ENCODE measurements around the gene SSTR3.
"Not testable (repeated sequence)": the region's sequence is repeated elsewhere in the genome, so short reads cannot be mapped to it uniquely, and the experiment has no call there.

SSTR3 gene

DNA sequence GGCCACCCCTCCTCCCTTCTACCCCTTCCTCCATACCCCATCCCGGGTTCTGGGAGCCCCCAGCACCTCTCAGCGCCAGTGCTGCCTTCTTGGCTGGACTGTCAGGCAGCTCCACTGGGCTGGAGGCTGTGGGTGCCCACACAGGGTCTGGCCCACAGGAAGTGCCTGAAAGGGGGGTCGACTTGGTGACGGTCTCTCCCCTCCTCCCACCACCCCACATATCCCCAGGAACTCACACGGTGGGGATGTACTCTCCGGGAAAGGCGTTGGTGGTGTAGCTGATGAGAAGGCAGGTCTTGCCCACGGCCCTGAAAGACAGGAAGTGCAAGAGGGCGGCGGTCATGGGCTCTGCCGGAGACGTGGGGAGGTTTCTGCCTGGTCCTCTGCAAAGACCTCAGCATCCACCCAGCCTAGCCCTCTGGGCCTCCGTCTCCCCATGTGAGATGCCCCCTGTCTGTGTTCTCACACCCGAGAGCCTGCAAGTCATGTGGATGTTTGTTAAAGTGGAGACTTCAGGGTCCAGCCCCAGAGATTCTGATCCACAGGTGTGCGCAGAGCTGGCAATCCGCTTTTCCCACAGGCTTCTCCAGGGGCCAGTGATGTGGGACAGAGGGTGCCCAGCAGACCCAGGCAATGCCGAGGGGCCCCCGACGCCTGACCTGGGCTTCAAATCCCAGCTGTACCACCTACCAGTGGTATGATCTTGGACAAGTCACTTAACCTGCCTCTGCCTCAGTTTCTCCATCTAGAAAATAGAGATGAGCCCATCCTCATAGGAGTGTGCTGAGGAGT, 29.3 kb upstream of the SSTR3 start:
- DNase-seq: no peak

- DNase-seq: no peak
These were observed 28.7 kb upstream of the SSTR3 start for GRCh38 chr22:37240941-37241320.

DNA sequence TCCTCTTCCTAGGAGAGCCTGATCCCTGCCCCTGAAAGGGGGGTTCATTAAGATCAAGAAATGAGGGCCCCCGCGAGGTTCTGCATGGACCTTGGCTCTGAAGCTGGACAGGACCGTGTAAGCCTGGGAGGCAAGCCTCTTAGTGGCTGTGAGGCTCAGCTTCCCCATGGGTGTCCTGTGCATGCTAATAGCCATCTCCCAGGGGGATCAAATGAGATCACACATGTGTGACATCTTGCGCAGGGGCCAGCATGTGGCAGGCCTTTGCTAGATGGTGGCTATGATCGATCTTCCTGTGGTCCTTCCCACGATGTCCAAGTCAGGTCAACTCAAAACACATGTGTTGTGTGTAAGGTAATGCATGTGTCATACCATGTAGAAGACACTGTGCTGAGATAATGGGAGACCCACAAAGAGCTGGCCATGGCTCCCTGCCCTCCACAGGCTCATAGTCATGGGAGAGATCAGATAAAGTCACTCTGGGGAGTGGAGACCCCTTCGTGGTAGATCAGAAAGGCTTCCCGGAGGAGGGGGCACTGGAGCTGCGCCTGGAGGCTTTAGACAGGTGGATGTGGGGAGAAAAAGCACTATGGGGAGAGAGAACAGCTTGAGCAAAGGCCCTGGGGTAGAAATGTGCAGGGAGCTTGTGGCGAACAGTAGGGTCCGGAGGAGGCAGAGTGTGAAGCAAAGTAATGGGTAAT, 28.1 kb upstream of the SSTR3 start:
- DNase-seq: no peak

GRCh38 chr22:37239336-37240239, 27.3 kb upstream of the SSTR3 start:
- DNase-seq: no peak

DNA sequence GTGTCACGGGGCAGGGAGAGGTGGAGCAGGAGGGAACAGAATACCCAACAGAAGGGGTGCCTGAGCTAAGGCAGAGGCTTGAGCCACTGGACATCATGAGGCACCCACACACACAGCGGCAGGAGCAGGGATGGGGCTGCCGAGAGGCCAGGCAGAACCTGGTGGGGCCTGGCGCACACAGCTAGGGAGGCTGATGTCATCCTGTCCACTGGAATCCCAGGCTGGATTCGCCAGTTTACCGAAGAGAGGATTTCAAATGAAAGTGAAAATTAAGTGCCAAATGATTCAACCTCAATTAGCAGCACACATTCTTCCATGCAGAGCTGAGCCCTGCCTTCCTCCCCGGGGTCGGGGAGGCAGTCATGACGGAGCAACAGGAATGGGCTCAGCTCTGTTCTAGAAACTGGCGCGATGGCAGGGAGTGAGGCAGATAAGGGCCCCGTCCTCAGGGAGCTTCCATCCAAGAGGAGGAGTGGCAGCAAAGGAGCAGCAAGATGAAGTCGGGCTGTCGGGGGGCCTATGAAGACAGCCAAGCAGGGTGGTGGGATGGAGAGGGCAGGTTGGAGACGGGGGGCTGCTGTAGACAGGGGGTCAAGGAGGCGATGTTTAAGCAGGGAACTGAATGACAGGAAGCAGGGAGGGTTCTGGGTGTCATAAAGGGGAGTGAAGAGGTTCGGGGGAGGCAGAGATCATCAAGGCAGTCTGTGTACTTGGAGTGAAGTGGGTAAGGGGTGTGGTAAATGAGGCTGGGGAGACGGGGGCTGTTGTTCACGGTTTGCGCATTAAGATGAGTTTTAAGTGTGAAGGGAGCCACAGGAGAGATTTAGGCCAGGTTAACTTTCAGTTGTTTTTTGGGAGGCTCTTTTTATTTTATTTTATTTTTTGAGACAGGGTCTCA, 25.3 kb upstream of the SSTR3 start:
- DNase-seq: no peak

DNA sequence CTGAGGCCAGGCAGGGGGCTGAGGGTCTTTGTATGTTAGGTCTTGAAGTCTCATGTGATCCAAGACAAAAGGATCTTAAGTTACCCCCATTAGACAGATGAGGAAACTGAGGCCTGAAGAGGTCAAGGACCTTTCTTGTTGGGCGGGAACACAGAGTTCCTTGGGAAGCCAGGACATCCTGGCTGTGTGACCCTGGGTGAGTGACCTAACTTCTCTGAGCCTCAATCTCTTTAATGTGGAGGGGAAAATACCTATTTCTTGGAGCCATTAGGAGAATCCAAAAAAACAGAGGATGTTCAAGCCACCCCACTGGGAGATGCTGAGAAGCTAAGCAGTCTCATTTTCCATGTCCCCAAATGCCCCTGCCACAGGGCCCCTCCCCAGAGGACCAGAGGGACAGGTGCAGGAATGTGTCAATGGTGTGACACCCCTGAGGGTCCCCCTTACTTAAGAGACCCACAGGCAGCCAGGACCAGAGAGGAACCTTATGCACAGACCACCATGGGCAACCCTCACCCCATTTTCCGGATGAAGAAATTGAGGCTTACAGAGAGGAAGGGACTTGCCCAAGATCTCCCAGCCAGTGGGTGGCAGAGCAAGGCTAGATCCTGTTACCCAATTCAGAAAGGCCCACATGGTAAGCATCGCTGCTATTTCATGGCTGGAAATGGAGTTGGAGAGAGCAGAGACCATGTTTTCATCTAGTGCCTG, 23.8 kb upstream of the SSTR3 start:
- no peak for DNase-seq

DNA sequence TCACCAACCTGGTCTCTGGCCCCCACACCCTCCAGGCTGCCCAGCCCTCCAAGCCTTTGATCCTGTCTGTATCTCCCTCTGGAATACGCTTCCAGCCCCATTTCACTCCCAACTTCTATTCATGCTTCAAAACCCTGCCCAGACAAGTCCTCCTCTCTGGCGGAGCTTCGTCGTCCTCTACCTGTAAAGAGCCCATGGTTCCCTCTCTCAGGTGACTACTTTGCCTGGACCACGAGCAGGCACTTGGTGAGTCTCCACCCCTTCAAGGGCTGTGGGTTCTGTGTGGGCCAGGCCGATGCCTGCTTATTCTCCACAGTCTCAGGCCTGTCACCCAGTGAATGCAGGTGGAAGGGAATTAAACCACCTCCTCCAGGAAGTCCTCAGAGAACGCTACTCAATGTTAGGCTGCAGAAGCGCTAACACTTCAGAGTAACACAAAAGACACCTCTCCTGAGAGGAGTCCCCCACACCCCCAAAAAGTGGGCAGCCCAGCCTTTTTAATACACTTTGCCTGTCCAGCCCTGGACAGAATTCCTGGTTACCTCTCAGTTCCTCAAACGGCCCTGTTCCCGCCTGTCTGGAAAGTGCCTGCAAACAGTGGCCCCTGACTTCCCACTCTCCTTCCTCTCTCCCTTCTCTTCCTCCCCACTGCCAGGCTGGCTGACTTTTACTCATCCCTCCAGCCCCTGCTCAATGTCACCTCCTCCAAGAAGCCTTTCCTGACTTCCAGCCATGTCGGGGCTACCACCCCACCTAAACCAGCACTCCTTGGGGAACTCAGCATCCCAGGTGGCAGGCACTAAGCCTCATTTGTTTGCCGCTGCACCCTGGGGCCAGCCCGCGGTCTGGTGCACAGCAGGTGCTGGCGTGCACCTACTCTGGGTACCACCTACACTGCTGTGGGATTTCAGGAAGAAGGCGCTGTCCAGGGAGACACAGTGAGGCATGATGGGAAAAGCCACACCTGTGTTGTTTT, 22.7 kb upstream of the SSTR3 start:
- DNase-seq: no peak

- DNase-seq: peak; percentile 6
These were observed 21.7 kb upstream of the SSTR3 start for GRCh38 chr22:37233751-37234631.

- DNase-seq: not testable (repeated sequence)
These were observed 21.1 kb upstream of the SSTR3 start for GRCh38 chr22:37233371-37233750.

- no peak for DNase-seq
These were observed 20.1 kb upstream of the SSTR3 start for GRCh38 chr22:37232140-37232998.

GRCh38 chr22:37231406-37232139, 19.3 kb upstream of the SSTR3 start:
- DNase-seq: no peak

DNA sequence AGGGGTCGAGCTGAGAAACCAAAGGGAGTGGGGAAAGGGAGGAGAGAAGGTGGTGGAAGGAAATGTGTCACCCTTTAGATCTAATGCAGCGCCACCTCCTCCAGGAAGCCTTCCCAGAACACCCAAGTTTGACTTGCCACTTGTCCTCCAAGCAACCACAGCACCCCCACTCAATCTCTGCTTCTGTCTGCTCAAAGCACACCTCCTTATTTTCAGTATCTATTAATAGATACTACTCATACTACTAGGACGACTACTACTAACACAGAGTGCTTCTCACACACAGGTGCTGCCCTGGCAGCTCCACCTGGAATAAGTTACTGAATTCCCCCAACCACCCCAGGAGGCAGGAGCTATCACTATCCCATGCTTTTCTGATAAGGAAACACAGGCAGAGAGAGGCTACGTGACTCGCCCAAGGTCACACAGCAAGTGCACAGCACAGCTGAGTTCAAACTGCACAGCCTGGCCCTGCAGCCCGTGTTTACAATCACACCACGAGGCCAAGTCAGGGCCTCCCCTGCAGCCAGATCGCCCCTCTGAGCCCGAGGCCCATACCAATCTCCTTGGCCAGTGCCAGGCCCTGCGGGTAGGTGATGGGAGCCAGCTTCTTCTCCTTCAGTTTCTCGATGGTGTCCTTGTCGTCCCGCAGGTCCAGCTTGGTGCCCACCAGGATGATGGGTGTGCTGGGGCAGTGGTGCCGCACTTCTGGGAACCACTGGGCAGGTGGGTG, 18.6 kb upstream of the SSTR3 start:
- no peak for DNase-seq

DNA sequence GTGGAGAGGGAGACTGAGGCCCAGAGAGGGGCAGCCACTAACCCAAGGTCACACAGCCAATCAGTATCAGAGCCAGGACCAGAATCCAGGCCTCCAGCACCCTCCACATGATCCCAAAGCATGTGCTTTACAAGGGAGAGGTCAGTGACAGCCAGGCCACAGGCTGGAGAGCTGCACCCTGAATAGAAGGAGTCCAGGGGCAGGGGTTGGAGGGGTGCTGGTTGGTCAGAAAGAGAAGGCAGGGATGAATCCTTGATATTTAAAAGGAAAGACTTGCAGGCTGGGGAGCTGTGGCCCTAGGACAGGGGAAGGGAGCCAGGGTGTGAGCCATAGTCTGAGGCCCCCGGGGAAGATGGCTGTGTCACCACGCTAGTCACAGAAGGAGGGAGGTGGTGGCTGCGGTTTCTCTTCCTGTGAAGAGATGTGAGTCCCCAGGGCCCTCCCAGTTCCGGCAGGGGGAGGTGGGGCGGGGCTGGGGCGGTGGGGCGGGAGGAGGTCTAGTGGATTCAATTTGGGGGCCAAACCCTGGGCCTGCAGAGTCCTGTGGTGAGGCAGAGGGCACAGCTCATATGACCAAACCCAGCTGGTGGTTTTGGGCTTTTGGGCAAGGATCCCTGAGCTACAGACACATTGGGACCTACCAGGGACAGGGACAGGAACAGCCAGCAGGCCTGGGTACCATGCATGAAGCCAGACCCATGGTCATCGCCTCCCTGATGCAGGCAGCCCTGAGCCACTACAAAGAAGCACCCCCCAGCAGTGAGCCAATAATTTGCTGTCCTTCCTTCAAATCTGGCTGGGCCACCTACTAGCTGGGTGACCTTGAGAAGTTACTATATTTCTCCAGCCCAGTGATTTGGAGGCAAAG, 17.8 kb upstream of the SSTR3 start:
- DNase-seq: no peak

DNA sequence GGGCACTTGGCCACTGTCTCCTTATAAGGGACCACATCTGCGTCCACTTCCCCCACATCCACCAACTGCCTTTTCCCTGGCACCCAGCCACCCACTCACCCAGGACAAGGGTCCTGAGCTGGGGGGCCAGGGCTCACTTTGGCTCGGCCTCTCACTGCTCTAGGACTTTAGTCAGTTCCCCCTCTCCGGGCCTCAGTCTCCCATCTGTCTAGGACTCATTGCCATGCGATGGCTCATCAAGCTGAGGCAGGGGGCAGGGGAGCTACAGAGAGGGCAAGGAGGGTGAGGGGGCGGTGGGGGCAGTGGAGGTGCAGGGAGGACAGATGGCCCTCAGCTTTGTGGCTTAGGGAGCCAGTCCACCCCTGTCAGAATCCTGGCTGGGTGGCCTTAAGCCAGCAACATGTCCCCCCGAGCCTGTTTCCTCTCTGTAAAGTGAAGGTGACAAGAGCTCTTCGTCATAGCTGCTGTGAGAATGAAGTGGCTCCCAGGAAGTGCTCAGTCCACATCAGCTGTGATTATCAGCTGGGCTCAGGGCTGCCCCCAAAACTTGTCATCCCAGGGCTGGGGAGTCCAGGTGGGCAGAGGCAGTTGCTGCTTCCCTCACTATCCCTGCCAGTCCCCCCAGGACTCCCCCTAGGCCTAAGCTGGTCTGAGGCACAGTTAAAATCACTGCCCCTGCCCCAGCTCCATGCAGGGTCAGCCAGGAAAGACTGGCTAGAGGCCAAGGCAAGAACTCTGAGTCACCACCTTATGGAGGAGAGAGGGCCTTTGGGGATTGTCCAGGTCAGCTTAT, 16.9 kb upstream of the SSTR3 start:
- DNase-seq: no peak

All from NCI-H1105 (cell line).